ENCODE data around the gene SHH. TPM values are rescaled to one million over a fixed set of nuclear protein-coding genes. Genes with fewer than 3 reads are reported as not detected.
A peak's percentile ranks its signal among the peaks of the same experiment; 100 is the strongest.

SHH gene
- total RNA-seq, 1 donor from 2014 or later = 35.8 TPM

- TF ChIP-seq CTCF (IDR thresholded peaks at IDR 0.05; ENCODE audit: unreplicated experiment) = no peak
- Mint-ChIP-seq H3K9me3 (ENCODE audit: low read depth) (no peaks in the 10 kb centered on the region), H3K27me3 (peaks cover 40% of the 10 kb centered on the region), H3K36me3 (ENCODE audit: insufficient read depth) (peaks cover 10% of the 10 kb centered on the region), H3K4me1 (ENCODE audit: low read depth) (peaks cover 2% of the 10 kb centered on the region), H3K27ac (no peak overlapping the region), H3K4me3 (ENCODE audit: low read depth) (no peak overlapping the region)
- DNase-seq (ENCODE audit: low spot score, unreplicated experiment) = no peak
Observed at GRCh38 chr7:155799514-155799913, 12.7 kb downstream of the SHH start.

GRCh38 chr7:155798673-155799439, 13.4 kb downstream of the SHH start:
- Mint-ChIP-seq H3K27ac (no peak overlapping the region), H3K4me1 (ENCODE audit: low read depth) (peaks cover 2% of the 10 kb centered on the region), H3K9me3 (ENCODE audit: low read depth) (no peaks in the 10 kb centered on the region), H3K27me3 (peaks cover 40% of the 10 kb centered on the region), H3K36me3 (ENCODE audit: insufficient read depth) (peaks cover 10% of the 10 kb centered on the region), H3K4me3 (ENCODE audit: low read depth) (no peak overlapping the region)
- no peak for TF ChIP-seq CTCF (IDR thresholded peaks at IDR 0.05; ENCODE audit: unreplicated experiment)
- no peak for DNase-seq (ENCODE audit: low spot score, unreplicated experiment)

- peaks cover 37% of the 10 kb centered on the region for H3K27me3 Mint-ChIP-seq
- H3K4me3 Mint-ChIP-seq (ENCODE audit: low read depth) = no peak overlapping the region
- H3K9me3 Mint-ChIP-seq (ENCODE audit: low read depth) = no peaks in the 10 kb centered on the region
- no peak for DNase-seq (ENCODE audit: low spot score, unreplicated experiment)
- no peak for TF ChIP-seq CTCF (IDR thresholded peaks at IDR 0.05; ENCODE audit: unreplicated experiment)
- H3K4me1 Mint-ChIP-seq (ENCODE audit: low read depth) = no peaks in the 10 kb centered on the region
- H3K27ac Mint-ChIP-seq = no peak overlapping the region
- peaks cover 9% of the 10 kb centered on the region for H3K36me3 Mint-ChIP-seq (ENCODE audit: insufficient read depth)
Observed at GRCh38 chr7:155797262-155798250, 14.7 kb downstream of the SHH start.

GRCh38 chr7:155796381-155797261, 15.6 kb downstream of the SHH start:
- Mint-ChIP-seq H3K9me3 (ENCODE audit: low read depth) (no peaks in the 10 kb centered on the region), H3K36me3 (ENCODE audit: insufficient read depth) (peaks cover 7% of the 10 kb centered on the region), H3K4me1 (ENCODE audit: low read depth) (no peaks in the 10 kb centered on the region), H3K4me3 (ENCODE audit: low read depth) (no peak overlapping the region), H3K27me3 (peaks cover 34% of the 10 kb centered on the region), H3K27ac (no peak overlapping the region)
- TF ChIP-seq CTCF (IDR thresholded peaks at IDR 0.05; ENCODE audit: unreplicated experiment) = peak; percentile 95
- DNase-seq (ENCODE audit: low spot score, unreplicated experiment) = peak; percentile 82

All from progenitor cell of endocrine pancreas (in vitro differentiated cells).